Stimulated activated CD4-positive, alpha-beta T cell treated with anti-CD3 and anti-CD28 coated beads, Interleukin-1b, Interleukin-23, amount 100 ng/mL, for 24 hours (primary cell): ENCODE data around the gene TTC34.

Experiments used
- DNase-seq, 4 experiments: peaks; one replicate each; pipeline ENCODE4 v3.0.0-alpha.2; 2020; ENCODE audit warnings: low read depth in 4 of 4, low spot score in 1 of 4

The TTC34 gene, protein sequence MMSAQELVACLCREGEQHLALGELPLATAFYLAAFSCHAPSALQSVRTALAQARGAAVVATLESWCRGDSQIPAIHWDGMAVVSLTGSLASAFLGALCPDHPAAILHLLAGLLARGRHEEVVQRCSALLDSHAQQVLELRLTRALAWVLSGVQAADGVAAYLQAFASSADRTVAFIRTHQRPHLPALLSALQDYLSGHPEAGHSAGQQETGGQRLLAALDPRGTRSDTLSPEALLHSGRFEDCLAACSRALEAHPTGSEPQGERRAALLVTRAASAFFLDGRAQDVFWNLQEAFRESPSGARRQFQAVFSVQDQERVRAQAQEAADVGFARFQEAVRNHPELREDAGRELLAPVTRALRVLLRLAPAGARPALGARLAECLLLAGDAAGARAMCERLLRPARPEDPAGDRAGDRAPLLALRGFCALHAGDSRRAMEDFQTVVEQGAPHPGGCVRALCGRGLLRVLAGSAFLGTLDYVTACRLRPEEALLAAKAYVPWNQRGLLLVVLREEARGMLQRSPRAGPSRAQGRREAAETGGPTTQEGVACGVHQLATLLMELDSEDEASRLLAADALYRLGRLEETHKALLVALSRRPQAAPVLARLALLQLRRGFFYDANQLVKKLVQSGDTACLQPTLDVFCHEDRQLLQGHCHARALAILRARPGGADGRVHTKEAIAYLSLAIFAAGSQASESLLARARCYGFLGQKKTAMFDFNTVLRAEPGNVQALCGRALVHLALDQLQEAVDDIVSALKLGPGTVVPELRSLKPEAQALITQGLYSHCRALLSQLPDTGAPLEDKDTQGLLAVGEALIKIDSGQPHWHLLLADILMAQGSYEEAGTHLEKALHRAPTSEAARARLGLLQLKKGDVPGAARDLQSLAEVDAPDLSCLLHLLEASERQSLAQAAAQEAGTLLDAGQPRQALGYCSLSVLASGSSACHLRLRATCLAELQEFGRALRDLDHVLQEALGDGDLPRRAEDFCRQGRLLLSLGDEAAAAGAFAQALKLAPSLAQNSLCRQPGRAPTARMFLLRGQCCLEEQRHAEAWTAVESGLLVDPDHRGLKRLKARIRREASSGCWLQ

GRCh38 chr1:2801535-2802291 is at the start of gene TTC34:
TTC34 (minus strand) TSS chr1:2801693; CDS start chr1:2800827, 866 bp downstream.
- peak in 2 of 4 experiments; percentile 14 to 40 for DNase-seq

GRCh38 chr1:2850502-2850901 is 49.0 kb upstream of the TTC34 start:
- no peak for DNase-seq

DNA sequence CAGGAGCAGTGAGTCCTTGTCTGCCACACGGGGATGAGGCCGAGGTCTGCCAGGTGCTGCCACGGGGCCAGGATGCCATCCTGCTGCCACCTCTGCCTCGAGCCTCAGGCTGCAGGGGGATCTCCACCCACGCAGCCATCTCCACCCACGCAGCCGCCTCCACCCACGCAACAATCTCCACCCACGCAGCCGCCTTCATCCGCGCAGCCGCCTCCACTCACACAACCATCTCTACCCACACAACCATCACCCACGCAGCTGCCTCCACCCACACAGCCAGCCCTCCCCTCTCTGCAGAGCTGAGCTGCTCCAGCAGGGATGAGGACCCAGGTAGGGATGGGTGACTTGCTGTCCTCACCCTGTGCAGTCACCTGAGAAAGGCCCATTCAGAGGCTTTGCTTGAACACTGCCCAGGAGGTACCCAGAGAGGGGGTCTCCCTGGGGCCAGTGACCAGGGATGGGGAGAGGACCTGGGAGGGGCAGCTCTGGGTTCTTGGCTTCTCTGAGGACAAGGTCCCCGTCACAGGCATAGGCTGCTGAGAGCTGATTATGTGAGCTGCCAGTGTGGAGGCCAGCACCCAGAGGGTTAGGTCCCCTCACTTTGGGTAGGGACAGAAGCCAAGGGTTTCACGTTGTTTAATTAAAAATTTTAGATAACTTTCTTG is 46.6 kb upstream of the TTC34 start:
- no peak for DNase-seq

DNA sequence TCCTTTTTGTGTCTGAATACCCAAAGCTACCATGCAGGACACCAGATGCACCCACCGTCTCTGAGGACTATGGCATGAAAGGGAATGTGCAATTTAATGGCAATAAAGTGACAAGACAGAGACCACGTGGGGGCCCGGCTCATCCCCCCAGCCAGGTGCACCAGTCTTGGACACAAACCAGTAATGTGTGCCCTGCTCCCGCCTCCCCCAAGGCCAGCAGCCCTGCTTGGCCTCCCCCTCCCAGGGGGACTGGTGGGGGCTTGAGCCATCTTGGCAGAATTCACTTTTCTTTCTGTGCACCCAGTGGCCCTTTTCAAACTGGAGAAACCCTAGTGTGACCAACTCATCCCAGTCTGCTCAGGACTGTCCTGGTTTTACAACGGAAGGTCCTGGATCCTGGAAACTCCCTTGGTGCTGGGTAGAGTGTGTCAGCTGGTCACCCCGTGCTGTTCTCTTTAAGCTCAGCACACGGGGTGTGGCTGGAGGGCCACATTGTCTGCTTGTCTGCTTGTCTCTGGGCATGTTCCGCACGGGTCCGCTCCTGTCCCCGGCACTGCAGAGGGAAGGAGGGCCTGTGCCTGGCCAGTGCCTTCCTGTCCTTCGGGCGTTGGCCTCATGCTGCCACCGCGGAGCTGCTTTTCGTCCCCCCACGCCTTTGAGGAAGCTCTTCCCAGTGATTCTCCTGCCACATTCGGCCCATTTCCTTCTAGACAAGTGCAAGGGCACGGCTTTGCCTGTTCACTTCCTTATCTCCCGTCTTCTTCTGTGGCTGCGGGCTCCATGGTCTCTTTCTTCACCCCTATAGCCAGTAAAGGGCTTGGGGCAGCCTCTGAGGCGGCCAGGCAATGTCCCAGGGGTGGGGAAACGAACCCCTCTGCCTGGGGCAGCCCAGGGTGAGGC is 45.8 kb upstream of the TTC34 start:
- DNase-seq = no peak

DNA sequence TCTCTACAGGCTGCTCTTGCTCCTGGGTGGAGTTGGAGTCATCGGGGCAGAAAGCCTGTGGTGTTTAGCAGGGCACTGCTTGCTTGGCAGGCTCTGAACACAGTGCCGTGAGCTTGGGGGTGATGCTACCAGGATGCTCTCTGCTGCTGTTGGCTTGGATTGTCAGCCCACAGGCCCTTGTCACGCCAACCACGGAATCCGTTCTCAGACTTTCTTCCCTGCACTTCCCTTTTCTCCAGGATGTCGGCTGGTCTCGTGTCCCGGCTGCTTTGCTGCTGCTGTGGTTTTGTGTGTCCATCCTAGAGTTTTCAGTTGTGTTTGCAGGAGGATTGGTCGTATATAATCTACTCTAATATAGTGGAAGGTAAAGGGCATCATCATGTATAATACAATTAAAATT is 44.4 kb upstream of the TTC34 start:
- DNase-seq = no peak

GRCh38 chr1:2840036-2840809 is 38.7 kb upstream of the TTC34 start:
- peak in 3 of 4 experiments; percentile 14 to 35 (median 35) for DNase-seq

DNA sequence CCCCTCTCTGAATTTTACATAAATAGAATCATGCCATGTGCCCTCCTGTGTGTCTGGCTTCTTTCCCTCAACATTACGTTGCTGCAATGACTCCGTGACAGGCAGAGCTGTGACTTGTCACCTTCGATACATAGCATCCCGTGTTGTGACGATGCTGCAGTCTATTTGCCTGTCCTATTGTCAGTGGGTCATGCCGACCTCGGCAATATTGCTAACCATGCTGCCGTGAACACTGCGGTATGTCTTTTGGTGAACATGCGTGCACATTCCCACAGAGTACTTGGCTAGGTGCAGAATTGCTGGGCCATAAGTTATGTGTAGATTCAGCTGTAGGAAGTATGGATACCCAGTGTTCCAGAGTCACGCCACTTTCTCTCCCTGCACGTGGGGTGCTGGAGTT is 36.3 kb upstream of the TTC34 start:
- no peak for DNase-seq

- DNase-seq = no peak
Observed at GRCh38 chr1:2837316-2837715, 35.8 kb upstream of the TTC34 start.

DNA sequence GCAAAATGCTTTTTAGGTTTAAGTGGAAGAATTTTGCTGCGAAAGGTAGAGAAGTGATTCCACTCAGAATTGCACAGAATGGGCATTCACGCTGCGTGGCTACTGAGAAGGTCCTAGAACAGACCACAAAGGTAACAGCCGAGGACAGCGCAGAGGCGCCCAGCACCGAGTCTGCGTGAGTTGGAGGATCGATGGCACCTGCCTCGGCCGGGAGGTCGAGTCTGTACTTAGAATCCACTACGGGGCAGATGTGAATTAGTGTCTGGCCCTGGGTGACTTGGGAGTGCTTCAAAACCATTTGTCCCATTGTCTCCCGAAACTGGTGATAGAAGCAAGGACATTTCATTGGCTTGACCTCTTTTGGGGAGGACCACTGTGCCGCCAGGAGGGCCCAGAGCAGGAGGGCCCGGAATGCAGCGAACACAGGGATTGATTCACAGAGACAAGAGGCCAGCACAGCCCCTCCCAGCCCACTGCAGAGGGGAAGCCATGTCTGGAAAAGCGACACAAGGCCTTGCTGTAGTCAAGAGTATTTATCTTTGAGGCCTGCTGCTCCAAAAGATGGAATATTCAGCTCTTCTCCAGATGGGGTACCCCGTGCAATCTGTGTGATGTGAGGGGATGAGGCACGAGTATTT is 35.0 kb upstream of the TTC34 start:
- DNase-seq = no peak

DNA sequence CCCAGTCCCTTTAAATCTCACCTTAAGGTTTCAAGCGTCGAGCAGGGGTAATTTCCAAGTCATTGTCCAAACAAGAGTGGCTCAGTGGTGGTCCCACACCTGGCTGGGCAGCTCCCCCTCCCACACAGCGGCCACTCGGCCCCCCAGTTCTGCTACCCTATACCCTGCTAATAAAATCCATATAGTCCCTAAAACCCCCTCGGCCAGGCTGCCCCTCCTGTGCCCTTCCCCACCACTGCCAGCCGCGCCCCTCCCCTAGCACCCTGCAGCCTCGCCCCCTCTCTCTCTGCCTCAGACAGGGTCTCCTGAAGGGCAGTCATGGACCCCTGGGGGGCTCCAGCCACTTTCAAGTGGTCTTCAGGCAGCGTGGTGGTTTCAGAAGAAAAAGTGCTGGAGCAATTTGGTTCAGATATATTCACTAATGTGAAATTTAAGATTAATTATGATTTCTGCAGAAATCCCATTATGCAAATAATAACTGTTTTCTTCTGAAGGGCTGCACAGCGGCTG is 34.2 kb upstream of the TTC34 start:
- DNase-seq = no peak

GRCh38 chr1:2834741-2835564 is 33.5 kb upstream of the TTC34 start:
- DNase-seq = no peak

DNA sequence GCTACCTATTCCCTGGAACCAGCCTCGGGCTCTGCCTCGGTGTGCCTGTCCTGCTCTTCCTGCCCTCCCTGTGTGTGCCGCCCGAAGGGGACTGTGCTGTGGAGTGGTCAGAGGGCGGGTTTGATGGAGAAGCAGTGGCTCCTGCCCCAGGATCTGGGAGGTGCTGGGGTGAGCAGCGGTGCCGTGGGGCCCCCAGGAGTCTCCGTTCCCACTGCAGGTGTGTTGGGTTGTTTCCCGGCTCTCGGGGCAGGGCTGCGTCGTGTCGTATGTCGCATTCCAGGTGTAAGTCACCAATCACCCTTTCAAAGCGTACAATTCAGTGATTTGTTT is 32.6 kb upstream of the TTC34 start:
- no peak for DNase-seq

DNA sequence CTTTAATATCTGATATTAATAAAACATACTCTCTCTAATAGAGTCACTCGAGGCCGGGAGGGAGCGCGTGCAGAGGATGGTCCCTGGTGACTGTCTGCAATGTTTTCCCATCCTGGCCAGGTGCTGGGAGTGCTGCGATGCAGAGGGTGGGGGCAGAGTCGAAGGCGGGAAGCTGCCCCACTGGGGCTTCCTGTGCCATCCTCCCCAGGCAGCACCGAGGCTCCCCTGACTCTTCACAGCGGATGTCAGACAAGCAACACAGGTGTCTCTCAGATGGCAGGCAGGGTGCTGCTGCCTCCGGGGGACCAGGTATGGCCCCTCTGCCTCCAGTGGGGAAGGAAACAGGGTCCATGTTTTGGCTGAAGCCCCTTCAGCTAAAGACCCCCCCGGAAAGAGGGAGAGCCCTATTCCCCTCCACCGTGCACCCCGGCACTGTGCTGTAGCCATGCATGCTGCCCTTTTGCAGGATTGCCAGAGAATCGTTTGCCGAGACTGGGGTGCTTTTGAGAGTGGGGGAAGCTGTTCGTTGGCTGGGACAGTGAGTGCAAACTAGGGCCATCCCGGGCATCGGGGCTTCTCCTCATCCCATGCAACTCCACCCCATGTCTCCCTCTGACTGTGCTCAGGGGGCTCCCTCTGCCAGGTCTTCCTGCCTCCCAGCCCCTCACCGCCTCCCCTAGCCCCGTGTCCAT is 32.1 kb upstream of the TTC34 start:
- DNase-seq = no peak

DNA sequence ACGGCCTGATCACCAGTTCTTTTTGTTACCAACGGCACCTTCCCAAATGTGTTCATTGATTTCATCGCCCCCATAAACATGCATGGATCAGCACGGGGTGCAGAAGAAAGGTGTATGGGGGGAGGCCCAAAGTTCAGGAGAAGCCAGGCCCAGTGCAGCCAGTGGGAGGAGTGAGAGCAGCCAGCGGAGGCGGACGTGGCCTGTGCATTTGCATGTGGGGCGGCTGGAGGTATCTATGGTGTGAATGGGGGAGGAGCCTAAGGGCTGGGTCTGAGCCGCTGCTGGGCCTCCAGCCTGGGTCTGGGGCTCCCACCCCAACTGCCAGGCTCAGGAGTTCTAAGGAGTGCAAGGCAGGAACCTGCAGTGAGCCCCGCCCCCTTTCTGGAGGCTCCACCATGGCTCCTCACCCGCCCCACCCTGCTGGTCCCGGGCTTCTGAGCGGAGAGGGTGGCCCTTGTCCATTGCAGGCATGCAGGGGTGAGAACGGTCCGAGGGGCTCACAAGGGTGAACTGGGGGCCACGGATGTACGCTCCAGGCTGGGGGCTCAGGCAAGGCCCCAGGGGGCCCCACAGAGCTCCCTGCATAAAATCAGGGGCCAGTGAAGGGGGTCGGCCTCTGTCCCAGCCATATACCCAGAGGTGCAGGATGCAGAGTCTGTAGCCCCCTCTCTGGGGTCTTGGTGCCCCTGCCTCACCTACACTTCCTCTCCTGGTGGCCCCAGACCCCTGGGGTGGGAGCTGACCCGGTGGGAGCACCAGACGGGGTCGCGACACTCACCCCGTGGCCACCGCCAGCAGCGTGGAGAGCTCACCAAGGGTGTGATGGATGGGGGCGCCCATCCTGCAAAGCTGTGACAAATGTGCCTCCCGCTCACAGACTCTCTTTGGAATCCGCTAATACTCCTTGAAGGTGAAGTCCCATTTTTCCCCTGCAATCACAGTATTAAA is 31.3 kb upstream of the TTC34 start:
- no peak for DNase-seq

GRCh38 chr1:2831596-2832212 is 30.2 kb upstream of the TTC34 start:
- DNase-seq = no peak
